ENCODE measurements around the gene PRKCE.

GRCh38 chr2:46091004-46091403 is 439.5 kb downstream of the PRKCE start:
- no peak for TF ChIP-seq POLR2A (IDR thresholded peaks at IDR 0.05)
- TF ChIP-seq, protein P1, sequence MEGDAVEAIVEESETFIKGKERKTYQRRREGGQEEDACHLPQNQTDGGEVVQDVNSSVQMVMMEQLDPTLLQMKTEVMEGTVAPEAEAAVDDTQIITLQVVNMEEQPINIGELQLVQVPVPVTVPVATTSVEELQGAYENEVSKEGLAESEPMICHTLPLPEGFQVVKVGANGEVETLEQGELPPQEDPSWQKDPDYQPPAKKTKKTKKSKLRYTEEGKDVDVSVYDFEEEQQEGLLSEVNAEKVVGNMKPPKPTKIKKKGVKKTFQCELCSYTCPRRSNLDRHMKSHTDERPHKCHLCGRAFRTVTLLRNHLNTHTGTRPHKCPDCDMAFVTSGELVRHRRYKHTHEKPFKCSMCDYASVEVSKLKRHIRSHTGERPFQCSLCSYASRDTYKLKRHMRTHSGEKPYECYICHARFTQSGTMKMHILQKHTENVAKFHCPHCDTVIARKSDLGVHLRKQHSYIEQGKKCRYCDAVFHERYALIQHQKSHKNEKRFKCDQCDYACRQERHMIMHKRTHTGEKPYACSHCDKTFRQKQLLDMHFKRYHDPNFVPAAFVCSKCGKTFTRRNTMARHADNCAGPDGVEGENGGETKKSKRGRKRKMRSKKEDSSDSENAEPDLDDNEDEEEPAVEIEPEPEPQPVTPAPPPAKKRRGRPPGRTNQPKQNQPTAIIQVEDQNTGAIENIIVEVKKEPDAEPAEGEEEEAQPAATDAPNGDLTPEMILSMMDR (IDR thresholded peaks at IDR 0.05), result peak in 2 of 4 donors; percentile 15 to 22
